HG03378 (cell line): ENCODE measurements around the gene DDX55.
"Not testable (repeated sequence)": the region's sequence is repeated elsewhere in the genome, so short reads cannot be mapped to it uniquely, and the experiment has no call there.

Source experiments
- ATAC-seq: cut with Tn5 transposase; IDR thresholded peaks from one replicate; pipeline ENCODE4 v1.9.1; 2021; ENCODE audit warnings: mild to moderate bottlenecking, moderate library complexity; ENCODE audit not compliant: unreplicated experiment

Gene DDX55

GRCh38 chr12:123601602-123602489 is at the start of gene DDX55:
DDX55 (plus strand) TSS chr12:123602099; CDS start chr12:123602149, 50 bp downstream.
- peak; percentile 83 for ATAC-seq

GRCh38 chr12:123554136-123554535 is 47.8 kb upstream of the DDX55 start:
- not testable (repeated sequence) for ATAC-seq

- ATAC-seq = not testable (repeated sequence)
Measured at GRCh38 chr12:123554843-123555242, 47.1 kb upstream of the DDX55 start.

- not testable (repeated sequence) for ATAC-seq
Measured at GRCh38 chr12:123558487-123558886, 43.4 kb upstream of the DDX55 start.

GRCh38 chr12:123559468-123559867 is 42.4 kb upstream of the DDX55 start:
- ATAC-seq = no peak

GRCh38 chr12:123571343-123571813 is 30.5 kb upstream of the DDX55 start:
- ATAC-seq = no peak

- ATAC-seq = no peak
Measured at GRCh38 chr12:123572391-123572790, 29.5 kb upstream of the DDX55 start.

- ATAC-seq = no peak
Measured at GRCh38 chr12:123573870-123574269, 28.0 kb upstream of the DDX55 start.

- ATAC-seq = no peak
Measured at GRCh38 chr12:123576611-123577010, 25.3 kb upstream of the DDX55 start.

GRCh38 chr12:123578243-123578642 is 23.7 kb upstream of the DDX55 start:
- no peak for ATAC-seq

- not testable (repeated sequence) for ATAC-seq
Measured at GRCh38 chr12:123578829-123579228, 23.1 kb upstream of the DDX55 start.

- ATAC-seq = no peak
Measured at GRCh38 chr12:123580772-123581171, 21.1 kb upstream of the DDX55 start.

- no peak for ATAC-seq
Measured at GRCh38 chr12:123591702-123592481, 10.0 kb upstream of the DDX55 start.

- no peak for ATAC-seq
Measured at GRCh38 chr12:123595729-123596128, 6.2 kb upstream of the DDX55 start.

- ATAC-seq = no peak
Measured at GRCh38 chr12:123597100-123597499, 4.8 kb upstream of the DDX55 start.

GRCh38 chr12:123598522-123598921 is 3.4 kb upstream of the DDX55 start:
- no peak for ATAC-seq

- ATAC-seq = no peak
Measured at GRCh38 chr12:123599310-123599709, 2.6 kb upstream of the DDX55 start.

GRCh38 chr12:123599721-123600120 is 2.2 kb upstream of the DDX55 start:
- ATAC-seq = no peak

GRCh38 chr12:123602651-123603195 is 824 bp downstream of the DDX55 start:
- ATAC-seq = no peak

- not testable (repeated sequence) for ATAC-seq
Measured at GRCh38 chr12:123603495-123603894, 1.6 kb downstream of the DDX55 start.

- ATAC-seq = no peak
Measured at GRCh38 chr12:123607756-123608155, 5.9 kb downstream of the DDX55 start.
